Brain microvascular endothelial cell (primary cell): ENCODE data around the gene SRPRB.

ENCODE experiments used
- DNase-seq: peaks from one replicate; pipeline ENCODE4 v3.0.0-alpha.2; 2020
- H3K27ac ChIP-seq: fragments of 250-450 bp; sonication (Bioruptor Pico); 2 replicates; pipeline ENCODE4 v1.5.1; 2020; ENCODE audit warnings: mild to moderate bottlenecking, moderate library complexity
- H3K27me3 ChIP-seq: fragments of 250-450 bp; sonication (Bioruptor Pico); replicated peaks from 2 replicates; pipeline ENCODE4 v1.5.1; 2020; ENCODE audit warnings: mild to moderate bottlenecking
- H3K36me3 ChIP-seq: fragments of 250-450 bp; sonication (Bioruptor Pico); replicated peaks from 2 replicates; pipeline ENCODE4 v1.5.1; 2020; ENCODE audit warnings: mild to moderate bottlenecking
- H3K4me3 ChIP-seq: 2 replicates; pipeline ENCODE4 v1.5.1; 2011; ENCODE audit warnings: low read depth, mild to moderate bottlenecking, control low read depth, low read length, moderate library complexity
- in situ Hi-C: cut with HindIII; loops from 2 replicates; pipeline ENCODE4 v1.10.0; 2017; ENCODE audit warnings: low sequenced_read_pairs, low pct_ligation_motif_present
- TF ChIP-seq, protein P1 (sequence below): IDR thresholded peaks from 2 replicates; pipeline ENCODE4 v1.5.1; 2011; ENCODE audit warnings: low read depth, mild to moderate bottlenecking, moderate library complexity, low read length, control low read depth, inconsistent platforms; ENCODE audit errors: missing control alignments

SRPRB gene

DNA sequence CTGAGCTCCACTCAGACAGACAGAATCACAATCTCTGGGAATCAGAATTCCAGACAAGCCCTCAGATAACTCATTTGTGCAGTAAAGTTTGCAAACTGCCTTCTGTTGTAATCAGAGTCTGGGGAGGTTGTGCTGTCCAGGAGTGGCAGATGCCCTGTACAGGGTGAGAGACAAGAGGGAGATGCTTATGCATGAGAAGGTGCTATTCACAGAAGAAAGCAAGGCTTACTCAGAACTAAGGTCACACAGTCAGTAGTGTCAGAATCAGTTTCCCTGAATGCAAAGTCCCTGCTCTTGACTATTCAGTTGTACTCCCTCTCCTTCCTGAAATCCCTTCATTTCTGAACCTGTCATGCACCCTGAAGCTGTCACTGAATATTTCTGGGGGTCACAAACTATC lies 43.7 kb downstream of the SRPRB start:
- no peak overlapping the region for H3K4me3 ChIP-seq
- in situ Hi-C loops = no loop called here
- no peaks in the 10 kb centered on the region for H3K36me3 ChIP-seq
- no peak for DNase-seq
- TF ChIP-seq, protein P1, sequence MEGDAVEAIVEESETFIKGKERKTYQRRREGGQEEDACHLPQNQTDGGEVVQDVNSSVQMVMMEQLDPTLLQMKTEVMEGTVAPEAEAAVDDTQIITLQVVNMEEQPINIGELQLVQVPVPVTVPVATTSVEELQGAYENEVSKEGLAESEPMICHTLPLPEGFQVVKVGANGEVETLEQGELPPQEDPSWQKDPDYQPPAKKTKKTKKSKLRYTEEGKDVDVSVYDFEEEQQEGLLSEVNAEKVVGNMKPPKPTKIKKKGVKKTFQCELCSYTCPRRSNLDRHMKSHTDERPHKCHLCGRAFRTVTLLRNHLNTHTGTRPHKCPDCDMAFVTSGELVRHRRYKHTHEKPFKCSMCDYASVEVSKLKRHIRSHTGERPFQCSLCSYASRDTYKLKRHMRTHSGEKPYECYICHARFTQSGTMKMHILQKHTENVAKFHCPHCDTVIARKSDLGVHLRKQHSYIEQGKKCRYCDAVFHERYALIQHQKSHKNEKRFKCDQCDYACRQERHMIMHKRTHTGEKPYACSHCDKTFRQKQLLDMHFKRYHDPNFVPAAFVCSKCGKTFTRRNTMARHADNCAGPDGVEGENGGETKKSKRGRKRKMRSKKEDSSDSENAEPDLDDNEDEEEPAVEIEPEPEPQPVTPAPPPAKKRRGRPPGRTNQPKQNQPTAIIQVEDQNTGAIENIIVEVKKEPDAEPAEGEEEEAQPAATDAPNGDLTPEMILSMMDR = no peak
- no peaks in the 10 kb centered on the region for H3K27me3 ChIP-seq
- H3K27ac ChIP-seq = no peak overlapping the region

DNA sequence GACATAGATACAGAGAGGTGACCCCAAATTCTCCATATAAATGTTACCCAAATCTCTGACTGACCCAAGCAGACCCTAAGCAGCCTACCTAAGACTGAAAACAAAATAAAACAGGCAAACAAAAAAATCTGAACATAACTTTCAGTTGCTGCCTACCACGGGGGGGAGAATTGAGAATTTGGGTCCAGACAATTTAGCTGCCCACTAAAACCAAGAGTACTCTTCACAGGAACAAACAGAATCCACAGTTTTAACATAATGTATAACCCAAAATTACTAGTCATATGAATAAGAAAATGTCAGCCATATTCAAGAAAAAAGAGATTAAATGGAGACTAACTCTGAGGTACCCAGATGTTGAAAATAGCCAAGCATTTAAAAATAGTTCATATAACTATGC lies 44.4 kb downstream of the SRPRB start:
- TF ChIP-seq, protein P1 = no peak
- no peak for DNase-seq
- in situ Hi-C loops = no loop called here
- H3K27ac ChIP-seq = no peak overlapping the region
- H3K27me3 ChIP-seq = no peaks in the 10 kb centered on the region
- H3K4me3 ChIP-seq = no peak overlapping the region
- no peaks in the 10 kb centered on the region for H3K36me3 ChIP-seq

DNA sequence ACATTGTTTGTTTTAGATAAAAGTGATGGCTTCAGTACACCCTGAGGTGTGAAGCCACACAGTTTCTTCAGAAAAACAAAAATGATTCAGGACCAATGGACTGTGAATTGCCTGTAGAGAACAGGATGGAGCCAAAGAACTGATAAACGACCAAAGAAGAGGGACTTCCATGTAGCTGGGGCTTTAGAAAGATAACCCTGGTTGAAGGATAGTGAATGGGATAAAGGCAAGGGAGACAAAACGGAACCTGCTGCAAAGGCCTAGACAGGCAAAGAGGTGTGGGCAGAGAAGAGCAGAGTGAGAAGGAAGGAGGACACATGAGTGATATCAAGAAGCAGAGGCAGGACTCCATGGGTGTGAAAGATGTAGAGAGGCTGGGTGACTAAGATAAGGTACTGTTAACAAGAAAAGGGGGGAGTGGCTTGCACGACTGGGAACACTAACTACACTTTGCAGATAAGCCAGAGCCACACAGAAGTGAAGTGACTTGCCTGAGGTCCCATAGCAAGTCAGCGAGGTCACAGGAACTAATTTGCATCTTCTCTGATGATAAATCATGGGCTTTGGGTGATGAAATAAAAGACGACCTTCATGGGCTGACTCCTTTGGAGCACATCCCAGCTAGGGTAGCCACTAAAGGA lies 45.8 kb downstream of the SRPRB start:
- TF ChIP-seq, protein P1 = no peak
- in situ Hi-C loops = no loop called here
- no peak for DNase-seq

DNA sequence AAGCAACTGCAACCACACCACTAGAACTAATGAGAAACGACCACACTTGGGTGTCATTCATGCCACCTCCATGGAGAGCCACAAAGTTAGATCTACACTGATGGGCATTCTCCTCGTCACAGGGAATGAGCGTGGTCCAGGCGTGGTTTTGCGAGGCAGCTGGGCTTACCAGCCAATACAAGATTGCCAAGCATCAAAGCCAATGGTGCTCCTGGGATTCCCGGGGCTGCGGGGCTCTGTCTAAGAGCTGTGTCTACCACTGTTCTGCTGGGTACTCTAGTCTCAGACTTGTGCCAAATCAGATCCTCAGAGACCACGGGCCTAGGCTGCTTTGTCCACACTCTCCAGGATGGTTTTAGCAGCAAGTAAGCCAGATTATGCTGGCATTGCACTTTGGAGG lies 46.3 kb downstream of the SRPRB start:
- Histone ChIP-seq H3K27ac (no peak overlapping the region), H3K27me3 (no peaks in the 10 kb centered on the region), H3K4me3 (no peak overlapping the region), H3K36me3 (no peaks in the 10 kb centered on the region)
- DNase-seq = no peak
- TF ChIP-seq, protein P1 = no peak
- in situ Hi-C loops = no loop called here

More for the DNA sequence above, 45.8 kb downstream of the SRPRB start:
- Histone ChIP-seq H3K36me3 (no peaks in the 10 kb centered on the region), H3K27ac (no peak overlapping the region), H3K4me3 (no peak overlapping the region), H3K27me3 (no peaks in the 10 kb centered on the region)

DNA sequence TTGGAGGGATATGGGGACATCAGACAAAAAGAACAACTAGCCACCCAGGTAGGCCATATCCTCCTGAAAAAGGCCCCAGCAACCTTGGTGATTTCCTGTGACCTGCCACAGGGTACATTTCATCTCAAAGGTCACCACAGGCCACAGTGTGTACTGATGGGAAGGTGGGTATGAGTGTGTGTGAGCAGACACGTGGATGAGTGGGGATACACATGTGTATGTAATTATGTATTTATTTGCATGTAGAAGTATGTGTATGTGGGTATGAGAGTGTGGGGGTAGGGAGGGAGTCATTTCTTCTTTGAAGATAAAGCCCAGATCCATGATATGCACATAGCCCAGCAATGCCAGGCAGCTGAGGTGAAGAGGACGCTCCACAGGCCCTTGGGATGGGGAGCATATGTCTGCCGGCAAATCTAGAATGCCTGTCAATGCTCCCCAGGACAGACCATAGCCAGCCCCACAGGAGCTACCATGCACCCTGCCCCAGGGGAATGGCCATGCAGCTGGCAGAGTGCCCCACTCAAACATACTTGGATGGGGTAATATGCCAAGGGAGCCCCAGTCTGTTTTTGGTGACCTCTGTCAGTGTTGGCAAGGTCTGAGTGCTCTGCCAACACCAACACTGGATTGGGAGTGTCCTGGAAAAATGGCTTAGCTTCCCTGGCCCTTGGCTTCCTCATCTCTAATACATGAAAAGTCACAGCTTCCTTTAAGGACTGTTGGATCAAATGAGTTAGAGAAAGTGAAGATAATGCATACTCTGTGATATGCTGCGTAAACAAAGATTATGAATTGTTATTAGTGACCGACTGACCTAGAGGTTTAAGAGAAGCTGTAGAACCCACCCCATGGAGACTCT lies 47.7 kb downstream of the SRPRB start:
- TF ChIP-seq, protein P1 = no peak
- no peak for DNase-seq
- in situ Hi-C loops = no loop called here
- Histone ChIP-seq H3K36me3 (no peaks in the 10 kb centered on the region), H3K27me3 (no peaks in the 10 kb centered on the region), H3K27ac (no peak overlapping the region), H3K4me3 (no peak overlapping the region)
